DMS153 treated with DMSO at 0.1 percent for 48 hours (cell line): ENCODE data around the gene TMCC1.
"Not testable (repeated sequence)": the region's sequence is repeated elsewhere in the genome, so short reads cannot be mapped to it uniquely, and the experiment has no call there.

Experiments used
- DNase-seq: peaks from one replicate; lab custom pipeline; 2025; ENCODE audit not compliant: unreplicated experiment; lab: John Stamatoyannopoulos, UW

Gene TMCC1

GRCh38 chr3:129689036-129689435, 204.5 kb downstream of the TMCC1 start:
- DNase-seq = no peak

- DNase-seq = peak; percentile 80
Observed at GRCh38 chr3:129688271-129688895, 205.1 kb downstream of the TMCC1 start.

- DNase-seq = no peak
Observed at GRCh38 chr3:129687586-129688125, 205.9 kb downstream of the TMCC1 start.

GRCh38 chr3:129686941-129687340, 206.6 kb downstream of the TMCC1 start:
- peak; percentile 51 for DNase-seq

- DNase-seq = no peak
Observed at GRCh38 chr3:129684270-129684669, 209.2 kb downstream of the TMCC1 start.

- DNase-seq = no peak
Observed at GRCh38 chr3:129683201-129683600, 210.3 kb downstream of the TMCC1 start.

GRCh38 chr3:129676985-129677384, 216.5 kb downstream of the TMCC1 start:
- no peak for DNase-seq

- not testable (repeated sequence) for DNase-seq
Observed at GRCh38 chr3:129674798-129675123, 218.8 kb downstream of the TMCC1 start.

GRCh38 chr3:129673897-129674797, 219.4 kb downstream of the TMCC1 start:
- DNase-seq = no peak

GRCh38 chr3:129673012-129673411, 220.5 kb downstream of the TMCC1 start:
- no peak for DNase-seq

GRCh38 chr3:129672412-129672811, 221.1 kb downstream of the TMCC1 start:
- no peak for DNase-seq

- DNase-seq = no peak
Observed at GRCh38 chr3:129665024-129665768, 228.3 kb downstream of the TMCC1 start.

- DNase-seq = no peak
Observed at GRCh38 chr3:129663930-129664646, 229.4 kb downstream of the TMCC1 start.

- no peak for DNase-seq
Observed at GRCh38 chr3:129663045-129663446, 230.5 kb downstream of the TMCC1 start.

GRCh38 chr3:129662191-129662608, 231.3 kb downstream of the TMCC1 start:
- DNase-seq = no peak

- DNase-seq = no peak
Observed at GRCh38 chr3:129661766-129662165, 231.7 kb downstream of the TMCC1 start.

GRCh38 chr3:129658110-129658843, 235.2 kb downstream of the TMCC1 start:
- DNase-seq = no peak

GRCh38 chr3:129657261-129658046, 236.1 kb downstream of the TMCC1 start:
- DNase-seq = no peak

GRCh38 chr3:129656659-129657247, 236.8 kb downstream of the TMCC1 start:
- DNase-seq = no peak
